Lung (tissue), 12 donors: ENCODE measurements around the gene HMGN4. TPM values are rescaled to one million over a fixed set of nuclear protein-coding genes. Genes with fewer than 3 reads are reported as not detected.

Source experiments
- ATAC-seq: fragments of 200-7000 bp; cut with Tn5 transposase; one replicate; pipeline ENCODE4 v1.9.1; 2020; ENCODE audit warnings: moderate number of reproducible peaks; ENCODE audit not compliant: insufficient read depth, low FRiP score
- DNase-seq, 3 donors: peaks; one replicate each; pipeline ENCODE4 v3.0.0-alpha.2; 2013 to 2017
- H3K27ac ChIP-seq, 2 donors: one replicate each; pipeline ENCODE4 v1.5.1; 2013; ENCODE audit warnings: mild to moderate bottlenecking in 2 of 2, moderate library complexity in 2 of 2, control low read depth in 1 of 2, inconsistent platforms in 1 of 2, low read depth in 1 of 2, low read length in 1 of 2
- H3K27me3 ChIP-seq, 3 donors: one replicate each; pipeline ENCODE4 v1.5.1; 2013; ENCODE audit warnings: low read length in 2 of 3; ENCODE audit not compliant: control insufficient read depth in 3 of 3, insufficient read depth in 3 of 3
- H3K36me3 ChIP-seq, 4 donors: one replicate each; pipeline ENCODE4 v1.5.1; 2013; ENCODE audit warnings: low read length in 4 of 4, mild to moderate bottlenecking in 1 of 4, moderate library complexity in 1 of 4; ENCODE audit not compliant: control insufficient read depth in 4 of 4, insufficient read depth in 4 of 4
- H3K4me1 ChIP-seq, 5 donors: one replicate each; pipeline ENCODE4 v1.5.1; 2013; ENCODE audit warnings: low read length in 5 of 5, mild to moderate bottlenecking in 2 of 5, moderate library complexity in 1 of 5; ENCODE audit not compliant: control insufficient read depth in 5 of 5, insufficient read depth in 5 of 5
- H3K4me3 ChIP-seq: one replicate; pipeline ENCODE4 v1.5.1; 2013; ENCODE audit warnings: mild to moderate bottlenecking, control low read depth, moderate library complexity
- H3K9ac ChIP-seq, 2 donors: one replicate each; pipeline ENCODE4 v1.5.1; 2013; ENCODE audit warnings: low read length in 2 of 2, control low read depth in 1 of 2; ENCODE audit not compliant: insufficient read depth in 1 of 2
- H3K9me3 ChIP-seq, 4 donors: one replicate each; pipeline ENCODE4 v1.5.1; 2013; ENCODE audit warnings: low read length in 3 of 4, mild to moderate bottlenecking in 1 of 4, moderate library complexity in 1 of 4; ENCODE audit not compliant: control insufficient read depth in 4 of 4, insufficient read depth in 3 of 4
- WGBS, 2 donors: extraction: QIAGEN DNeasy Blood & Tissue Kit; methylation state at CpG; one replicate each; pipeline ENCODE4 v1.1.7; 2013; 5-methylcytosine and 5-hydroxymethylcytosine counted together
- polyA plus RNA-seq, 2 donors: library from polyadenylated mRNA; stranded (reverse); fragments of 200-250 nt; gene quantifications; one replicate each; pipeline ENCODE4 v1.2.1, GENCODE V29; 2013
- total RNA-seq, 2 donors: library from RNA; depleted of rRNA in 1 of 2; stranded (reverse); fragments of >200 nt in 1 of 2; gene quantifications; one replicate each; pipeline ENCODE4 v1.2.1, GENCODE V29; 2014 to 2021
- TF ChIP-seq, protein P1 (sequence below): IDR thresholded peaks from 2 replicates; pipeline ENCODE4 v1.5.1; 2012; ENCODE audit warnings: mild to moderate bottlenecking; ENCODE audit errors: control extremely low read depth, extremely low read depth
- donor health status: control.
- donor health status: control.
- donor health status: Bipolar disorder and iron deficiency.
- donor health status: healthy.
- donor health status: DM: yes; HTN: yes; CAD: no.

Gene HMGN4
- total and polyA plus RNA-seq, 4 donors = 16.1 to 73.3 (median 54.2) TPM

DNA sequence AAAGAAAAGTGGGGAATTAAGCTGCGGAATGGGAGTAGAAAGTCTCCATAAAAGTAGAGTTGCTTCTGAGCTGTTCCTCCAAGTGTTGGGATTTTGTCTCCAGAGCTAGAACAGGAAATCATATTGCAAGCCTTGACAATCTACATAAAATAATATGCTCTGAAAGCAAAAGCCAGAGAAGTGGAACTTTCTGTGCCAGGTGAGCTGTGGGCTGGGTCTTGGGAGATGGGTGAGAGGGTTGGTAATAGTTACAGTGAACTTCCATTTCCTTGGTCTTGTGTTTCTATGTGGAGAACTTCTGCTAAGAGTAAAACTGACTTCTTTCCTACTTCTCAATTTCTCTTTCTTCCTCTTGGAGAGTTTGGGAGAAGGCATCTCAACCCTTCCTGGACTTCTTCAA, 6.3 kb upstream of the HMGN4 start:
- ATAC-seq (no peak), DNase-seq (no peak)
- WGBS, 2 donors = 89 to 100% methylated on average over 1 of the region's 1 CpG
- Histone ChIP-seq H3K4me3 (no peak overlapping the region), H3K9ac (no peak overlapping the region), H3K36me3 (no peaks in the 10 kb centered on the region), H3K9me3 (no peaks in the 10 kb centered on the region), H3K27ac (no peak overlapping the region), H3K27me3 (no peaks in the 10 kb centered on the region), H3K4me1 (peaks cover 0 to 21% (median 0%) of the 10 kb centered on the region in 5 donors)
- TF ChIP-seq, protein P1, sequence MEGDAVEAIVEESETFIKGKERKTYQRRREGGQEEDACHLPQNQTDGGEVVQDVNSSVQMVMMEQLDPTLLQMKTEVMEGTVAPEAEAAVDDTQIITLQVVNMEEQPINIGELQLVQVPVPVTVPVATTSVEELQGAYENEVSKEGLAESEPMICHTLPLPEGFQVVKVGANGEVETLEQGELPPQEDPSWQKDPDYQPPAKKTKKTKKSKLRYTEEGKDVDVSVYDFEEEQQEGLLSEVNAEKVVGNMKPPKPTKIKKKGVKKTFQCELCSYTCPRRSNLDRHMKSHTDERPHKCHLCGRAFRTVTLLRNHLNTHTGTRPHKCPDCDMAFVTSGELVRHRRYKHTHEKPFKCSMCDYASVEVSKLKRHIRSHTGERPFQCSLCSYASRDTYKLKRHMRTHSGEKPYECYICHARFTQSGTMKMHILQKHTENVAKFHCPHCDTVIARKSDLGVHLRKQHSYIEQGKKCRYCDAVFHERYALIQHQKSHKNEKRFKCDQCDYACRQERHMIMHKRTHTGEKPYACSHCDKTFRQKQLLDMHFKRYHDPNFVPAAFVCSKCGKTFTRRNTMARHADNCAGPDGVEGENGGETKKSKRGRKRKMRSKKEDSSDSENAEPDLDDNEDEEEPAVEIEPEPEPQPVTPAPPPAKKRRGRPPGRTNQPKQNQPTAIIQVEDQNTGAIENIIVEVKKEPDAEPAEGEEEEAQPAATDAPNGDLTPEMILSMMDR = no peak

DNA sequence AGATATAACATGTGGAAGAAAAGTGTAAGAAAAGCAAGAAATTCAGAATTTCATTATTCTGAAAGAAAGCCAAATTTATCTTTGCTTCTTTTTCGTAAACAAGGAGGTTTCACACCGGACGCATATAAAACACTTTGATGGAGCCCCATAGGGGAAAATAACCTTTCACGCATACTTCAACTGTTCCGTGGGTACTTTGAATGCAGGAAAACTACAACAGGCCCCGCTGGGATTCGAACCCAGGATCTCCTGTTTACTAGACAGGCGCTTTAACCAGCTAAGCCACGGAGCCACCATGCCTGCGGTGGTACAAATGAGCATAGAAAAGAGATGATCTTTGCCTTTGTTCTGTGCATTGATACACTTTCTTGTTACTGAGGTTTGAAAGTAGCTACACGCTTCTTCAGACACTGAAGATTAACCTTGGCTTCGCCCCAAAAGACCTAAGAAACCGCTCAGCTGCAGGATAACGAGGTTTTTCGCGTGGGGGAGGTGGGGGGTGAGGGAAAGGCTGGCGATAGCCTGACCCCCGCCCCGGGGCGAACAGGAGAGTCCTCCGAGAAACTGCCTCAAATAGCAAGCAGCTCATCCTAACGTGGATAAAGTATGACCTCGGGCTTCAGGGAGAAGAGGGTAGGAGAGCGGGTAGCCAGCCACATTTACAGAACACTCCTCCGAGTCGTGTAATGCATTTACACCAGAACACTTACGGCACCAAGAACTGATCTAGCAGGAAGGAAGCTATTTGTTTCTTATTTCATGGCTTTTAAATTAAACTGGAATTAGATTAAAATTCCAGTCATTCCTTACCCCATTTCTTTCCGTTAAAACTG, 5.3 kb upstream of the HMGN4 start:
- peak overlapping the region; percentile 42 to 92 for H3K9ac ChIP-seq
- 2% methylated on average over 28 of the region's 28 CpGs for WGBS, 2 donors
- peak overlapping the region; percentile 47 for H3K4me3 ChIP-seq
- ATAC-seq = peak; percentile 74
- H3K27me3 ChIP-seq = no peaks in the 10 kb centered on the region
- H3K27ac ChIP-seq = peak overlapping the region; percentile 51 to 82
- H3K9me3 ChIP-seq = no peaks in the 10 kb centered on the region
- no peaks in the 10 kb centered on the region for H3K36me3 ChIP-seq
- TF ChIP-seq, protein P1 = no peak
- DNase-seq = peak; percentile 95 to 98 (median 97)
- H3K4me1 ChIP-seq = peaks cover 0 to 21% (median 0%) of the 10 kb centered on the region in 5 donors

DNA sequence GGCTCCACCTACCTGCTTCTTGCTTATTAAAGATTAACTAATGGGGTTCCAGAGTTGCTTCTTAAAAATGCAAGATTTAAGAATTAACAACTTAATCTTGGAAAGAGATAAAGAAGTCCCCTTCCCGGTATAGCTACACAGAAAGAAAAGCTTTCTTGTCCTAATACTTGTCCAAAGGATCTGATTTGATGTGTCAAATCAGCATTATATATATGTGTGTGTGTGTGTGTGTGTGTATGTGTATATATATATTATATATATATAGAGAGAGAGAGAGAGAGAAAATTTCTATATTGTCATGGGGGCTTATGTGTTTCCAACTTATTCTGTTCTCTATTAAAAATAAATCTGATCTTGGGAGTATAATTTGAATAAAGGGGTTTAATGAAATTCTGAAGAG, 4.6 kb upstream of the HMGN4 start:
- no peak for ATAC-seq

More for the DNA sequence above, 4.6 kb upstream of the HMGN4 start:
- H3K9me3 ChIP-seq = no peaks in the 10 kb centered on the region
- H3K36me3 ChIP-seq = no peaks in the 10 kb centered on the region
- peak overlapping the region in 1 of 2 donors; percentile 51 for H3K27ac ChIP-seq
- 2 to 5% methylated on average over 1 of the region's 1 CpG for WGBS, 2 donors
- no peak for DNase-seq
- TF ChIP-seq, protein P1 = no peak
- peaks cover 0 to 21% (median 0%) of the 10 kb centered on the region in 5 donors for H3K4me1 ChIP-seq
- no peaks in the 10 kb centered on the region for H3K27me3 ChIP-seq
- no peak overlapping the region for H3K4me3 ChIP-seq
- H3K9ac ChIP-seq = peak overlapping the region in 1 of 2 donors; percentile 92
